Measurements from ENCODE around the gene SKIC2.
"Not testable (repeated sequence)": the region's sequence is repeated elsewhere in the genome, so short reads cannot be mapped to it uniquely, and the experiment has no call there.

SKIC2 gene

GRCh38 chr6:31977816-31978431, 18.9 kb downstream of the SKIC2 start:
- H3K4me3 ChIP-seq (replicated peaks; ENCODE audit: low read depth, low read length): no peak overlapping the region
- no peak for DNase-seq (ENCODE audit: extremely low read depth, insufficient read length)
- TF ChIP-seq CTCF (IDR thresholded peaks at IDR 0.05; ENCODE audit: insufficient read depth, low read length, poor library complexity, severe bottlenecking): no peak
- no peaks in the 10 kb centered on the region for H3K36me3 ChIP-seq (ENCODE audit: control insufficient read depth, insufficient read depth, low read length)
- no peaks in the 10 kb centered on the region for H3K27me3 ChIP-seq (replicated peaks; ENCODE audit: control insufficient read depth, insufficient read depth, low read length)

GRCh38 chr6:31978831-31979230, 19.9 kb downstream of the SKIC2 start:
- no peak overlapping the region for H3K4me3 ChIP-seq (replicated peaks; ENCODE audit: low read depth, low read length)
- DNase-seq (ENCODE audit: extremely low read depth, insufficient read length): no peak
- H3K36me3 ChIP-seq (ENCODE audit: control insufficient read depth, insufficient read depth, low read length): no peaks in the 10 kb centered on the region
- no peak for TF ChIP-seq CTCF (IDR thresholded peaks at IDR 0.05; ENCODE audit: insufficient read depth, low read length, poor library complexity, severe bottlenecking)
- no peaks in the 10 kb centered on the region for H3K27me3 ChIP-seq (replicated peaks; ENCODE audit: control insufficient read depth, insufficient read depth, low read length)

GRCh38 chr6:31979238-31979898, 20.4 kb downstream of the SKIC2 start:
- no peak for DNase-seq (ENCODE audit: extremely low read depth, insufficient read length)
- TF ChIP-seq CTCF (IDR thresholded peaks at IDR 0.05; ENCODE audit: insufficient read depth, low read length, poor library complexity, severe bottlenecking): no peak
- no peaks in the 10 kb centered on the region for H3K27me3 ChIP-seq (replicated peaks; ENCODE audit: control insufficient read depth, insufficient read depth, low read length)
- H3K36me3 ChIP-seq (ENCODE audit: control insufficient read depth, insufficient read depth, low read length): no peaks in the 10 kb centered on the region
- no peak overlapping the region for H3K4me3 ChIP-seq (replicated peaks; ENCODE audit: low read depth, low read length)

- not testable (repeated sequence) for DNase-seq (ENCODE audit: extremely low read depth, insufficient read length); H3K27me3 ChIP-seq (replicated peaks; ENCODE audit: control insufficient read depth, insufficient read depth, low read length); H3K36me3 ChIP-seq (ENCODE audit: control insufficient read depth, insufficient read depth, low read length); H3K4me3 ChIP-seq (replicated peaks; ENCODE audit: low read depth, low read length)
Observed at GRCh38 chr6:31980195-31980876, 21.4 kb downstream of the SKIC2 start.

DNA sequence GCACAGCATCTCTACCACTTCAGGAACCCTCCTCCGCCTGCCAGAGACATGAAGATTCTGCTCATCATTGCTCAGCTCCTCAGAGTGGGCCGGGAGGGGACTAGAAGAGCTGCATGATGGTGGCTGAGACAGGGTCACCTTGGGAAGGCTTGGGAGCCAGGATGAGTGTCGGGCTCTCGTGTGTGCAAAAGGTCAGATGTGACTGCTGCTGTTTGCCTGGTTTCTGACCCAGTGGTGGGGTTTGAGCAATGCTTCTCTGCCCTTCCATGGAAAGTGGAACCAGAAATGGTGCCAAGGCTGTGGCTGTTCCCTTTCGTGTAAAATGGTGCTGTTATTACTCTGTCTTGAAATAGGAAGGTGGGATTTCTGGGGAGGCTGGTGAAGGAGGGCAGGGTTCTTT, 22.0 kb downstream of the SKIC2 start:
- H3K27me3 ChIP-seq (replicated peaks; ENCODE audit: control insufficient read depth, insufficient read depth, low read length); DNase-seq (ENCODE audit: extremely low read depth, insufficient read length); H3K4me3 ChIP-seq (replicated peaks; ENCODE audit: low read depth, low read length); H3K36me3 ChIP-seq (ENCODE audit: control insufficient read depth, insufficient read depth, low read length): not testable (repeated sequence)

- H3K4me3 ChIP-seq (replicated peaks; ENCODE audit: low read depth, low read length): not testable (repeated sequence)
Observed at GRCh38 chr6:31981744-31982143, 22.8 kb downstream of the SKIC2 start, which contains the start of gene C4A. TSS of gene C4A (plus strand) at chr6:31982057. CDS start at chr6:31982108, 51 bp downstream.

DNA sequence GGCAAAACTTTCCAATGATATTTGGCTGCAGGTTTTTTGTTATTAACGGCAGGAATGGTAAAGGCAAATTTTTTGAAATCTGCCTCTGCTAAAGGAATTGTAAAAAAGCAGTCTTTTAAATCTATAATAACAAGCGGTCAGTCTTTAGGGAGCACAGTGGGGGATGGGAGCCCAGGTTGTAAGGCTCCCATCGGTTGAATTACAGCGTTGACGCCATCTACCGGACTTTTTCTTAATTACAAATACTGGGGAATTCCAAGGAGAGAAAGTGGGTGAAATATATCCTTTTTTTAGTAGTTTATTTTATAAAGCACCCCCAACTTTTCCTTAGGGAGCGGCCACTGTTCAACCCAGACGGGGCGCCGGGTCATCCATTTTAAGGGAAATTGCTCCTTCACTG, 30.4 kb downstream of the SKIC2 start:
- not testable (repeated sequence) for H3K4me3 ChIP-seq (replicated peaks; ENCODE audit: low read depth, low read length)

More at GRCh38 chr6:31981744-31982143, 22.8 kb downstream of the SKIC2 start, which contains the start of gene C4A:
- not testable (repeated sequence) for H3K27me3 ChIP-seq (replicated peaks; ENCODE audit: control insufficient read depth, insufficient read depth, low read length); DNase-seq (ENCODE audit: extremely low read depth, insufficient read length); H3K36me3 ChIP-seq (ENCODE audit: control insufficient read depth, insufficient read depth, low read length)

GRCh38 chr6:31994421-31994820, 35.4 kb downstream of the SKIC2 start:
- not testable (repeated sequence) for H3K36me3 ChIP-seq (ENCODE audit: control insufficient read depth, insufficient read depth, low read length)

More for the DNA sequence above, 30.4 kb downstream of the SKIC2 start:
- DNase-seq (ENCODE audit: extremely low read depth, insufficient read length); H3K36me3 ChIP-seq (ENCODE audit: control insufficient read depth, insufficient read depth, low read length); H3K27me3 ChIP-seq (replicated peaks; ENCODE audit: control insufficient read depth, insufficient read depth, low read length): not testable (repeated sequence)

DNA sequence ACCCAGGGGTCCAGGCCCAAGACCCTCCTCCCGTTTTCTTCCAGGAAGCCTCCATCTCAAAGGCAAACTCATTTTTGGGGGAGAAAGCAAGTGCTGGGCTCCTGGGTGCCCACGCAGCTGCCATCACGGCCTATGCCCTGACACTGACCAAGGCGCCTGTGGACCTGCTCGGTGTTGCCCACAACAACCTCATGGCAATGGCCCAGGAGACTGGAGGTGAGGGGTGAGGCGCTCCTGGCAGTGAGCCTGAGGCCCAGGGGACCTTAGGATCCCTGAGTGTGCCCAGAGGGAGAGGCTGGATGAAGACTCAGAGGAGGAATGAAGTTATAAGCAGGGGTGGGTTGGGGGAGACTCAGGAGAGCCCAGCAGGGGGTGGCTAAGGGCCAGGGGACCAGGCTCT, 37.4 kb downstream of the SKIC2 start:
- H3K27me3 ChIP-seq (replicated peaks; ENCODE audit: control insufficient read depth, insufficient read depth, low read length); H3K4me3 ChIP-seq (replicated peaks; ENCODE audit: low read depth, low read length); H3K36me3 ChIP-seq (ENCODE audit: control insufficient read depth, insufficient read depth, low read length); DNase-seq (ENCODE audit: extremely low read depth, insufficient read length): not testable (repeated sequence)

More at GRCh38 chr6:31994421-31994820, 35.4 kb downstream of the SKIC2 start:
- H3K27me3 ChIP-seq (replicated peaks; ENCODE audit: control insufficient read depth, insufficient read depth, low read length); H3K4me3 ChIP-seq (replicated peaks; ENCODE audit: low read depth, low read length); DNase-seq (ENCODE audit: extremely low read depth, insufficient read length): not testable (repeated sequence)

DNA sequence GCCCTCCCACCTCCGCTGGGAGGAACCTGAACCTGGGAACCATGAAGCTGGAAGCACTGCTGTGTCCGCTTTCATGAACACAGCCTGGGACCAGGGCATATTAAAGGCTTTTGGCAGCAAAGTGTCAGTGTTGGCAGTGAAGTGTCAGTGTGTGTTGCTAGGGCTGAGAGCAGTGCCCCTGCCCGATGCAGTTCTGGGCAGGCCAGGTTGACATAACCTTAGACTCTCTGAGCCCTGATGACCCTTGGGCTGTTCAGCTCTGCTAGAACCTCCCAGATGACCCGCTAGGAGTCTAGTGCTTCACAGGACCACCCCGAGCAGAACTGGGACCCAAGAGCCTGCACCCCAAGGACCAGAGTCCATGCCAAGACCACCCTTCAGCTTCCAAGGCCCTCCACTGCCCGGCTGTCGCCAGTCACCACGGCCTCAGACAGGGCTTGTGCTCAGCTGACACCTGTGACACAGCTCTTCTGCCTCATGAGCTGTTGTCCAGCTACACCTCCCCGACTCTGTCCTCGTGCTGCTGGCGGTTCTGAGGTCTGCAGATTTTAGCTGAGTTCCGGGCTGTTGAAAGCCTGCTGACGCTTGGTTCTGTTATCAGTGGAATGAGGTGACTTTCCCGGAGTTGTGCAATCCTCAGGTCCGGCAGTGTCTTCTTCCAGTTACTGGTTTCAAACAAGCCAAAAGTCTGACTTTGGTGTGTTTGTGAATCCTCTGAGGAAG, 43.7 kb downstream of the SKIC2 start:
- DNase-seq (ENCODE audit: extremely low read depth, insufficient read length); H3K27me3 ChIP-seq (replicated peaks; ENCODE audit: control insufficient read depth, insufficient read depth, low read length); H3K36me3 ChIP-seq (ENCODE audit: control insufficient read depth, insufficient read depth, low read length); H3K4me3 ChIP-seq (replicated peaks; ENCODE audit: low read depth, low read length): not testable (repeated sequence)
